Retinal pigment epithelial cell (primary cell): ENCODE data around the gene PRM2.

Experiments used
- DNase-seq: peaks from one replicate; pipeline ENCODE4 v3.0.0-alpha.2; 2010; ENCODE audit warnings: low read depth
- H3K4me3 ChIP-seq: 2 replicates; pipeline ENCODE4 v1.5.1; 2011; ENCODE audit warnings: mild to moderate bottlenecking, low read length, control low read depth, moderate library complexity
- TF ChIP-seq, protein P1 (sequence below): conservative IDR thresholded peaks from 2 replicates; pipeline ENCODE4 v1.5.1; 2011; ENCODE audit warnings: low read depth, low read length, control low read depth, inconsistent platforms

The PRM2 gene

DNA sequence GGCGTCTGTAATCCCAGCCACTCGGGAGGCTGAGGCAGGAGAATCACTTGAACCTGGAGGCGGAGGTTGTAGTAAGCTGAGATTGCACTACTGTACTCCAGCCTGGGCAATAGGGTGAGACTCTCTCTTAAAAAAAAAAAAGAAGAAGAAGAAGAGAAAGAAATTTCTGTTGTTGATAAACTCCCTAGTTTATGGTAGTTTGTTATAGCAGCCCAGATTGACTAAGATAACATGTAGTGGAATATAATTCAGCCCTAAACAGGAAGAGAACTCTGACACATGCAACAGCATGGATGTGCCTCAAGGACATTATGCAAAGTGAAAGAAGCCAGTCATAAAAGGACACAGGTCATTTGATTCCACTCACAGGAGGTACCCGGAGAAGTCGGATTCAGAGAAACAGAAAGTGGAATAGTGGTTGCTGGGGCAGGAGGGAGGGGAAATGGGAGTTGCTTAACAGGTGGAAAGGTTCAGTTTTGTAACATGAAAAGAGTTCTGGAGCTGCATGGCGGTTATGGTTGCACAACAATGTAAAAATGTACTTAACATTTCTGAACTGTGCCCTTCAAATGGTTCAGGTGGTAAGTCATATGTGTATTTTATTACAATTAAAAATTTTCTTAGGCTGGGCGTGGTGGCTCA, 30.8 kb upstream of the PRM2 start:
- H3K4me3 ChIP-seq = no peak overlapping the region
- DNase-seq = no peak
- TF ChIP-seq, protein P1, sequence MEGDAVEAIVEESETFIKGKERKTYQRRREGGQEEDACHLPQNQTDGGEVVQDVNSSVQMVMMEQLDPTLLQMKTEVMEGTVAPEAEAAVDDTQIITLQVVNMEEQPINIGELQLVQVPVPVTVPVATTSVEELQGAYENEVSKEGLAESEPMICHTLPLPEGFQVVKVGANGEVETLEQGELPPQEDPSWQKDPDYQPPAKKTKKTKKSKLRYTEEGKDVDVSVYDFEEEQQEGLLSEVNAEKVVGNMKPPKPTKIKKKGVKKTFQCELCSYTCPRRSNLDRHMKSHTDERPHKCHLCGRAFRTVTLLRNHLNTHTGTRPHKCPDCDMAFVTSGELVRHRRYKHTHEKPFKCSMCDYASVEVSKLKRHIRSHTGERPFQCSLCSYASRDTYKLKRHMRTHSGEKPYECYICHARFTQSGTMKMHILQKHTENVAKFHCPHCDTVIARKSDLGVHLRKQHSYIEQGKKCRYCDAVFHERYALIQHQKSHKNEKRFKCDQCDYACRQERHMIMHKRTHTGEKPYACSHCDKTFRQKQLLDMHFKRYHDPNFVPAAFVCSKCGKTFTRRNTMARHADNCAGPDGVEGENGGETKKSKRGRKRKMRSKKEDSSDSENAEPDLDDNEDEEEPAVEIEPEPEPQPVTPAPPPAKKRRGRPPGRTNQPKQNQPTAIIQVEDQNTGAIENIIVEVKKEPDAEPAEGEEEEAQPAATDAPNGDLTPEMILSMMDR = no peak

DNA sequence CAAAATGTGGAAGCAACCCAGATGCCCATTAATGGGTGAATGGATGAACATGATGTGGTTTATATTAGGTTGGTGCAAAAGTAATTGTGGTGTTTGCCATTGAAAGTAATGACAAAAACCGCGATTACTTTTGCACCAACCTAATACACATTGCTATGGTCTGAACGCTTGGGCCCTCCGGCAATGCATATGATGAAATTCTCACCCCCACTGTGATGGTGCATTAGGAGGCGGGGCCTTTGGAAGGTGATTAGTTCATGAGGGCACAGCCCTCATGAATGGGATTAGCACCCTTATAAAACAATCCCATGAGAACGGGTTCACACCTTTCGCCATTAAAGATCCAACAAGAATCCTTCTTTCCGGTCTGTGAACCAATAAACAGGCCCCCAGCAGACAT, 30.1 kb upstream of the PRM2 start:
- DNase-seq = no peak
- no peak overlapping the region for H3K4me3 ChIP-seq
- TF ChIP-seq, protein P1 = no peak

DNA sequence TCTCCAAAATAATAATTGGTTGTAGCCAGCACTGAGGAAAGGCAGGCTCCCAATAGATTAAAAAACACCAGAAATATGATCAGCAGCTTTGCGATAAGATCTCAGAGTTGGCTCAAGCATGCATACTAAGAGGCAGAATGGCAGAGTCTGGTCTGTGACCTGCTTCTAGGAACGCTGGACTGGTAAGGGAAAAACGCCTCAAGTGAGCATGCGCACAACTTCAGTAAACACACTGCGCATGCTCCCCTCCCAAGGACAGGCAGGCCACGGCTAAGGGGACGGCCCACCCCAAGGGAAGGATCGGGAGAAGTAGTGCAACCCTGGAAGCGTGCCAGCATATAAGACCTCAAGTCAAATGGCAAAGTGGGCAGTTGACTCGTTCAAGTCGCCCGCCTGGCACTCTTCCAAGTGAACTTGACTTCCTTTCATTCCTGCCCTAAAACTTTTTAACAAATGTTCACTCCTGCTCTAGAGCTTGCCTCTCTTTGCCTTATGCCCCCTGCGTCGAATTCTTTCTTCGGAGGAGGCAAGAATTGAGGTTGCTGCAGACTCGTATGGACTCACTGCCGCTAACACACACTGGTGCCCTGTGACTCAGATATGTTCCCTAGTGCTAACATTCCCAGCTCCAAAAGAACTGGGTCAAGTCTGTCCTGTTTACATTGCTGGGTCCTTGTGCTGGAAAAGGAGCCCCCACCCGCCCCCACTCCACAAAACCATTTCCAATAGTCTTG, 27.3 kb upstream of the PRM2 start:
- H3K4me3 ChIP-seq = no peak overlapping the region
- TF ChIP-seq, protein P1 = no peak
- DNase-seq = peak; percentile 80

DNA sequence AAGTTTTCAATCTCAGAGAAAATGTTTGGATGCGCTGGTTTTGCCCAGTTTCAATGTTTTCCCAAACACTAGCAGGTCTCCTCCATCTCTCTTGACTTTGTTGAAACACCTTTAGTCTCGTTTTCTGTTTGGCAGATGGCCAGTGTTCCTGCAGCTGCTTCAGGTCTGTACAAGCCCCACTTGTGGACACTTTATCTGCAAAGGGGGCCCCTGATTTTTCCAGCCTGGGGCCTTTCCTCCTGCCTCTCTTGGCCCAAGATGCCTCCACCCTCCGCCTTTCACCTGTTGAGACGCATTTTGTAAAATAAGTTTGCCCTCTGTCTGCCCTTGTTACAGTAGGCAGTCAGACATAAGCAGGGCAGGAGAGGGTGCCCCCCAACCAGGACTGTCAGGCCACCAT, 26.7 kb upstream of the PRM2 start:
- no peak overlapping the region for H3K4me3 ChIP-seq
- TF ChIP-seq, protein P1 = no peak
- no peak for DNase-seq

DNA sequence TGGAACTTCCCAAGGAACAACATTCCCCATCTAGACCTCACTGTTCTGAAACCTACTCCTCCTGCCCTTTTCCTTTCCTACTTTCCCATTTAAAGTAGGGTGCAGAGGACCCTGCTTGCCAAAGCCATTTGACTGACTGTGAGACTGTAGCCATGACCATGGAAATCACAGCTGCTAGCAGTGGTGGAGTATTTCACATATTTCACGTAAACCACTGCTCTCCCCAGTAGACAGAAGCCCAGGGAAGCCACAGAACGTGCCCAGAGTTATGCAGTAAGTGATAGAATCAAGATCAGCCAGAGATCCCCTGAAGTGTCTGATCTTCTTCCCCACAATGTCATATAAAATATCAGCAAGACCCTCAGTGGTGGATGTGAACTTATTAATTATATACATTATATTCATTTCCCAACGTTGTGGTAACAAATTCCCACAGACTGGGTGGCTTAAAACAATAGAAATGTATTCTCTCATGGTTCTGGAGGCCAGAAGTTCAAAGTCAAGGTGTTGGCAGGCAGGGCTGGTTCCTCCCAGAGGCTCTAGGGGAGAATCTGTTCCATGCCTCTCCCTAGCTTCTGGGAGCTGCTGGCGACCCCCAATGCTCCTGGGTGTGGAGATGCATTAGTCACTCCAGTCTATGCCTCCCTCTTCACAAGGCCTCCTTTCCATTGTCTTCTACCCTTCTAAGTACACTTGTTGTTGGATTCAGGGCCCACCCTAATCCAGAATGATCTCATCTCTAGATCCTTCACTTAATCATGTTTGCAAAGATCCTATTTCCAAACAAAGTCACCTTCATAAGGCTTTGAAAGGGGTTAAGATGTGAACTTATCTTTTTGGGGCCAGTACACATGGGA, 25.6 kb upstream of the PRM2 start:
- no peak overlapping the region for H3K4me3 ChIP-seq
- no peak for DNase-seq
- TF ChIP-seq, protein P1 = no peak

DNA sequence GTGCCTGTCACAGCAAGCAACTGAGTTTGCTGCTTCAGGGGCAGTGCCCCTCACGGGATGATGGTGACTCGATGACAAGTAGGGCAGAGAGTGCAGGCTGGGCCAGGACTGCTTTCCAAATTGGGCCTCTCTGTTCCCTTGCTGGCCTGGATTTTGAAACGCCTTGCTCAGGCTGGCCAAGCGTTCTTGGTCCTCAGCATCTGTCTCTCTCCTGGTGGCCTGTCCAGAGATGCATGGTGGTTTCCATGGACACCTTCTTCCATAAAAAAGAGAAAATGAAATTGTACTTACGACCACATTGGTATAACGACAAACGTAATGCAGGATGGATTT, 24.2 kb upstream of the PRM2 start:
- H3K4me3 ChIP-seq = no peak overlapping the region
- no peak for DNase-seq
- TF ChIP-seq, protein P1 = no peak
